Fibroblast of lung (primary cell): ENCODE results near the gene NDUFA3. TPM values are rescaled to one million over a fixed set of nuclear protein-coding genes. Genes with fewer than 3 reads are reported as not detected.

Experiments used
- DNase-seq, 2 donors: peaks; one replicate each; pipeline versions ENCODE4 v3.0.0 to v3.0.0-alpha.2; 2010; ENCODE audit warnings: low read depth in 2 of 2
- H2AFZ ChIP-seq: 2 replicates; pipeline ENCODE4 v1.5.1; 2012; ENCODE audit warnings: low read length, control low read depth, inconsistent platforms
- H3K27ac ChIP-seq: 2 replicates; pipeline ENCODE4 v1.5.1; 2011; ENCODE audit warnings: low read length, control low read depth; ENCODE audit not compliant: insufficient read depth
- H3K27me3 ChIP-seq: 2 replicates; pipeline ENCODE4 v1.5.1; 2011; ENCODE audit warnings: mild to moderate bottlenecking, low read length; ENCODE audit not compliant: control insufficient read depth, insufficient read depth
- H3K36me3 ChIP-seq: 2 replicates; pipeline ENCODE4 v1.5.1; 2011; ENCODE audit warnings: low read length; ENCODE audit not compliant: control insufficient read depth, insufficient read depth
- H3K4me1 ChIP-seq: 2 replicates; pipeline ENCODE4 v1.5.1; 2011; ENCODE audit warnings: low read length; ENCODE audit not compliant: control insufficient read depth, insufficient read depth; ENCODE audit errors: extremely low read depth
- H3K4me2 ChIP-seq: 2 replicates; pipeline ENCODE4 v1.5.1; 2011; ENCODE audit warnings: low read length, control low read depth; ENCODE audit not compliant: insufficient read depth; ENCODE audit errors: extremely low read depth
- H3K4me3 ChIP-seq, 4 experiments: fragments of 200-600 bp in 1 of 4; sonication (generic) in 1 of 4; replicated peaks in 1 of 4; 2 replicates each; pipeline ENCODE4 v1.5.1; 2011 to 2016; ENCODE audit warnings: low read length in 4 of 4, low read depth in 3 of 4, mild to moderate bottlenecking in 3 of 4, control low read depth in 2 of 4, inconsistent platforms in 1 of 4, mixed read lengths in 1 of 4; ENCODE audit not compliant: insufficient read depth in 1 of 4; ENCODE audit errors: control extremely low read depth in 1 of 4
- H3K79me2 ChIP-seq: 2 replicates; pipeline ENCODE4 v1.5.1; 2012; ENCODE audit warnings: mild to moderate bottlenecking, low read length, inconsistent platforms; ENCODE audit not compliant: control insufficient read depth, insufficient read depth
- H3K9ac ChIP-seq: 2 replicates; pipeline ENCODE4 v1.5.1; 2011; ENCODE audit warnings: mild to moderate bottlenecking, low read length, control low read depth; ENCODE audit not compliant: insufficient read depth
- H3K9me3 ChIP-seq: 2 replicates; pipeline ENCODE4 v1.5.1; 2012; ENCODE audit warnings: low read depth, low read length; ENCODE audit not compliant: control insufficient read depth, insufficient read depth
- H4K20me1 ChIP-seq: 2 replicates; pipeline ENCODE4 v1.5.1; 2011; ENCODE audit warnings: low read length; ENCODE audit not compliant: control insufficient read depth, insufficient read depth; ENCODE audit errors: extremely low read depth
- CTCF ChIP-seq, 2 donors: IDR thresholded peaks in 1 of 2; conservative IDR thresholded peaks in 1 of 2; 1 replicate in 1 of 2; 2 replicates in 1 of 2; pipeline ENCODE4 v1.5.1; 2011 to 2012; ENCODE audit warnings: low read length in 2 of 2, control low read depth in 1 of 2, inconsistent platforms in 1 of 2, low read depth in 1 of 2, mild to moderate bottlenecking in 1 of 2
- EZH2 ChIP-seq: IDR thresholded peaks from 2 replicates; pipeline ENCODE4 v1.5.1; 2012; ENCODE audit warnings: low read length, control low read depth, mild to moderate bottlenecking; ENCODE audit errors: missing control alignments
- polyA plus RNA-seq, 2 donors: library from polyadenylated mRNA; depleted of rRNA in 1 of 2; stranded (reverse) in 1 of 2; unstranded in 1 of 2; fragments of >200 nt; gene quantifications; 2 replicates each; pipeline ENCODE4 v1.2.1, GENCODE V29; 2011 to 2012; ENCODE audit warnings: missing spikeins in 1 of 2
- total RNA-seq: library from RNA; depleted of rRNA; stranded (reverse); fragments of >200 nt; gene quantifications from 2 replicates; pipeline ENCODE4 v1.2.1, GENCODE V29; 2014

NDUFA3 gene
- total and polyA plus RNA-seq, 2 donors (not counting 1 experiment from before 2014, with no cell fraction given), result 22.8 to 35.4 TPM

DNA sequence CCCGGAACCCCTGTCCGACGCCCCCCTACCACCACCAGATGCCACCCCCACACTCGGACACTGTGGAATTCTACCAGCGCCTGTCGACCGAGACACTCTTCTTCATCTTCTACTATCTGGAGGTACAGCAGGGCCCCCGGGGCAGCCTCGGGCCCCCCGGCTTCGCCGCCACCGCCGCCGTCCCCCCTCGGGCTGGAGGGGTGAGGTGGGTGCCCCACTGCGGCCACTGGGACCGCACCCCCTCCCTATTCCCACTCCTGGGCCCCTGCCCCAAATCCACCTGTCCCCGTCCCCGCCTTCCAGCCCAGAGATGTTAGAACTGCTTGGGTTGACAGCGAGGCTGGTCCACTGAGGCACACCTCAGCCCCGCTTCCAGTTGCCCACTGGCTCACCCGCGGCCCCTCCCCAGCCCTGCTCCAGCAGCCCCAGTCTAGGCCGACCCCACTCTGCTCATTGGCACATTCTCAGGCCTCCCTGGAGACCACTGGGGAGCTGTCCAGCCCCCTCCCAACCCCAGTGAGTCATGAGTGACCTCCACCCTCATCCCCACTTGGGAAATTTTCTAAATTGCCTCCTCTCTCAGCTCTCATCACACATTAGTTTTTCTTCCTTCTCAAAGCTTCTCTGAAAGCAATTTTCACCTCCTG, 50.3 kb downstream of the NDUFA3 start:
- H2AFZ ChIP-seq, result no peak overlapping the region
- H3K79me2 ChIP-seq, result peaks cover 1% of the 10 kb centered on the region
- no peak overlapping the region for H3K4me2 ChIP-seq
- TF ChIP-seq CTCF (conservative IDR thresholded peaks at IDR 0.05 in 1 of 2, IDR thresholded peaks at IDR 0.05 in 1 of 2; ENCODE audit: low read depth in 1 of 2, low read length in 2 of 2) (no peak), EZH2 (no peak)
- H3K36me3 ChIP-seq, result peaks cover 50% of the 10 kb centered on the region
- no peak overlapping the region for H3K27ac ChIP-seq
- H3K4me1 ChIP-seq, result peaks cover 10% of the 10 kb centered on the region
- H3K9me3 ChIP-seq, result no peaks in the 10 kb centered on the region
- DNase-seq, result no peak
- no peaks in the 10 kb centered on the region for H3K27me3 ChIP-seq
- no peaks in the 10 kb centered on the region for H4K20me1 ChIP-seq
- peak overlapping the region; percentile 7 for H3K9ac ChIP-seq
- no peak overlapping the region for H3K4me3 ChIP-seq

- no peak overlapping the region for H3K9ac ChIP-seq
- no peaks in the 10 kb centered on the region for H4K20me1 ChIP-seq
- DNase-seq, result no peak
- H3K4me1 ChIP-seq, result peaks cover 18% of the 10 kb centered on the region
- no peaks in the 10 kb centered on the region for H3K27me3 ChIP-seq
- no peaks in the 10 kb centered on the region for H3K9me3 ChIP-seq
- peaks cover 6% of the 10 kb centered on the region for H3K79me2 ChIP-seq
- H3K4me2 ChIP-seq, result no peak overlapping the region
- TF ChIP-seq CTCF (conservative IDR thresholded peaks at IDR 0.05 in 1 of 2, IDR thresholded peaks at IDR 0.05 in 1 of 2; ENCODE audit: low read depth in 1 of 2, low read length in 2 of 2) (no peak), EZH2 (no peak)
- no peak overlapping the region for H2AFZ ChIP-seq
- H3K36me3 ChIP-seq, result peaks cover 48% of the 10 kb centered on the region
- peak overlapping the region; percentile 44 for H3K27ac ChIP-seq
- no peak overlapping the region for H3K4me3 ChIP-seq
These were observed 51.2 kb downstream of the NDUFA3 start for GRCh38 chr19:54153731-54154326.

DNA sequence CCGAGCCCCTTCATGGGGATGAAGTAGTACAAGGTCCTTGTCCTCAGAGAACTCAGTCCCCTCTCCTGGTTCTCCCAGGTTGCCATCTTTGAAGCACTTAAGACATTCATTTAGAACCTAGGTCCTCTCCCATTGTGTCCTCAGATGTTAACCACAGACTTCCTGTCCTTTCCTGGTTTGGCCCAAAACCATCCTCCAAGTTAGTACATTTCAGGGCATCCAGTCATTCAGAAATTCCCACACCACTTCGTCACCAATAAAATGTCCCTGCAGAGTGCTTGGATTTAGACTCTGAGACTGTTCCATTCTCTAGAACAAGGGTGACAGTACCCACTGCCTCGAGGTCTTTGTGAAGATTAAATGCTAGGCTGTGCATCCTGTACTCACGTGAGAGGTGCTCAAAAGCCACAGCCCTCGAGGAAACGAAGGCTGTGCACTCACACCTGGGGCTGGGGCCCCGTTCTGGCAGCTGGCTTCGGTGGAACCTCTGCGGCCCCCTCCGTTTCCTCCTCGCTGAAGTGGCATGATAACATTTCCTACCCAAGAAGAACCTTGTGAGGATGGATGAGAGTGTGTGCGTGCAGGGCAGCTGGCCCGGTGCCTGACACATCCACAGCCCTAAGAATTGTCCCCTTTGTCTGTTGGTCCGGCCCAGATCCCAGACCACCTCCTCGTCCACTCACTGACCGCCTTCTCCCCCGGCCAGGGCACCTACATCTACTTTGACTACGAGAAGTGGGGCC, 52.1 kb downstream of the NDUFA3 start:
- Histone ChIP-seq H3K27me3 (no peaks in the 10 kb centered on the region), H3K4me1 (peaks cover 22% of the 10 kb centered on the region), H3K9ac (no peak overlapping the region), H3K36me3 (peaks cover 47% of the 10 kb centered on the region), H3K4me2 (no peak overlapping the region), H3K79me2 (peaks cover 8% of the 10 kb centered on the region), H4K20me1 (no peaks in the 10 kb centered on the region), H3K9me3 (no peaks in the 10 kb centered on the region), H3K27ac (peak overlapping the region; percentile 44), H3K4me3 (no peak overlapping the region), H2AFZ (no peak overlapping the region)
- TF ChIP-seq CTCF (conservative IDR thresholded peaks at IDR 0.05 in 1 of 2, IDR thresholded peaks at IDR 0.05 in 1 of 2; ENCODE audit: low read depth in 1 of 2, low read length in 2 of 2) (no peak), EZH2 (no peak)
- DNase-seq, result peak in 1 of 2 donors; percentile 67
